H9 (cell line): ENCODE results near the gene LHPP. TPM values are rescaled to one million over a fixed set of nuclear protein-coding genes. Genes with fewer than 3 reads are reported as not detected.

ENCODE experiments used
- DNase-seq: peaks from one replicate; pipeline ENCODE4 v3.0.0-alpha.2; 2017
- H2AFZ ChIP-seq: one replicate; pipeline ENCODE4 v1.6.1; 2013; ENCODE audit warnings: mild to moderate bottlenecking, low read length, control low read depth, moderate library complexity
- H2AK5ac ChIP-seq: 2 replicates; pipeline ENCODE4 v1.6.1; 2013; ENCODE audit warnings: low read length, control low read depth, mixed read lengths; ENCODE audit not compliant: insufficient read length
- H2BK120ac ChIP-seq: one replicate; pipeline ENCODE4 v1.6.1; 2013; ENCODE audit warnings: low read depth, mild to moderate bottlenecking, low read length, control low read depth, inconsistent platforms; ENCODE audit not compliant: poor library complexity, severe bottlenecking
- H2BK12ac ChIP-seq: 2 replicates; pipeline ENCODE4 v1.6.1; 2013; ENCODE audit warnings: low read length, control low read depth, mixed read lengths, low read depth; ENCODE audit not compliant: insufficient read length
- H2BK15ac ChIP-seq: 2 replicates; pipeline ENCODE4 v1.6.1; 2013; ENCODE audit warnings: low read depth, low read length, control low read depth
- H2BK20ac ChIP-seq: one replicate; pipeline ENCODE4 v1.6.1; 2013; ENCODE audit warnings: low read depth, mild to moderate bottlenecking, low read length, control low read depth, inconsistent platforms; ENCODE audit not compliant: poor library complexity, severe bottlenecking
- H2BK5ac ChIP-seq: 2 replicates; pipeline ENCODE4 v1.6.1; 2013; ENCODE audit warnings: low read length, control low read depth, mixed read lengths; ENCODE audit not compliant: insufficient read length
- H3K14ac ChIP-seq: 2 replicates; pipeline ENCODE4 v1.6.1; 2013; ENCODE audit warnings: low read length, control low read depth; ENCODE audit not compliant: insufficient read depth
- H3K18ac ChIP-seq: 2 replicates; pipeline ENCODE4 v1.6.1; 2013; ENCODE audit warnings: low read depth, mild to moderate bottlenecking, mixed read lengths, low read length, control low read depth; ENCODE audit not compliant: insufficient read length
- H3K23ac ChIP-seq: 2 replicates; pipeline ENCODE4 v1.6.1; 2013; ENCODE audit warnings: low read length, control low read depth, mixed read lengths, low read depth; ENCODE audit not compliant: insufficient read length
- H3K23me2 ChIP-seq: 2 replicates; pipeline ENCODE4 v1.6.1; 2013; ENCODE audit warnings: low read depth, mild to moderate bottlenecking, mixed read lengths, low read length, control low read depth; ENCODE audit not compliant: insufficient read length, poor library complexity, severe bottlenecking
- H3K27ac ChIP-seq: 2 replicates; pipeline ENCODE4 v1.5.1; 2013; ENCODE audit warnings: low read length, control low read depth, mixed read lengths, low read depth; ENCODE audit not compliant: insufficient read length
- H3K27me3 ChIP-seq: 2 replicates; pipeline ENCODE4 v1.6.1; 2013; ENCODE audit warnings: low read length, control low read depth, inconsistent platforms; ENCODE audit not compliant: insufficient read depth
- H3K4ac ChIP-seq: 2 replicates; pipeline ENCODE4 v1.6.1; 2013; ENCODE audit warnings: low read depth, mild to moderate bottlenecking, control low read depth, inconsistent platforms, low read length, moderate library complexity
- H3K4me1 ChIP-seq: 2 replicates; pipeline ENCODE4 v1.6.1; 2013; ENCODE audit warnings: low read length, control low read depth, inconsistent platforms; ENCODE audit not compliant: insufficient read depth
- H3K4me2 ChIP-seq: 2 replicates; pipeline ENCODE4 v1.6.1; 2013; ENCODE audit warnings: low read length, control low read depth, mixed read lengths; ENCODE audit not compliant: insufficient read length, insufficient read depth
- H3K56ac ChIP-seq: 2 replicates; pipeline ENCODE4 v1.6.1; 2013; ENCODE audit warnings: low read depth, mild to moderate bottlenecking, mixed read lengths, low read length, control low read depth; ENCODE audit not compliant: insufficient read length
- H3K79me1 ChIP-seq: 2 replicates; pipeline ENCODE4 v1.6.1; 2013; ENCODE audit warnings: low read depth, mild to moderate bottlenecking, moderate library complexity, low read length, control low read depth, inconsistent platforms; ENCODE audit not compliant: insufficient read depth, poor library complexity, severe bottlenecking
- H3K79me2 ChIP-seq: 2 replicates; pipeline ENCODE4 v1.6.1; 2013; ENCODE audit warnings: low read length, control low read depth, inconsistent platforms; ENCODE audit not compliant: insufficient read depth
- H3K9ac ChIP-seq: 2 replicates; pipeline ENCODE4 v1.6.1; 2013; ENCODE audit warnings: low read length, control low read depth, mixed read lengths; ENCODE audit not compliant: insufficient read length; ENCODE audit errors: extremely low read depth
- H3K9me3 ChIP-seq: one replicate; pipeline ENCODE4 v1.6.1; 2013; ENCODE audit warnings: low read depth, low read length, inconsistent platforms; ENCODE audit not compliant: control insufficient read depth
- H3T11ph ChIP-seq: one replicate; pipeline ENCODE4 v1.6.1; 2013; ENCODE audit warnings: mild to moderate bottlenecking, low read length, control low read depth, inconsistent platforms
- H4K20me1 ChIP-seq: one replicate; pipeline ENCODE4 v1.6.1; 2013; ENCODE audit not compliant: control insufficient read depth, insufficient read length, insufficient read depth
- H4K5ac ChIP-seq: 2 replicates; pipeline ENCODE4 v1.6.1; 2013; ENCODE audit warnings: low read depth, mild to moderate bottlenecking, mixed read lengths, low read length, control low read depth; ENCODE audit not compliant: insufficient read length
- H4K8ac ChIP-seq: replicated peaks from 2 replicates; pipeline ENCODE4 v1.6.1; 2013; ENCODE audit warnings: low read length, control low read depth, mixed read lengths, low read depth; ENCODE audit not compliant: insufficient read length
- H4K91ac ChIP-seq: 2 replicates; pipeline ENCODE4 v1.6.1; 2013; ENCODE audit warnings: low read depth, mild to moderate bottlenecking, moderate library complexity, mixed read lengths, low read length, control low read depth; ENCODE audit not compliant: insufficient read length
- H3K27ac Mint-ChIP-seq, 3 experiments: 2 replicates in 2 of 3; 3 replicates in 1 of 3; pipeline ENCODE4 v1.8.0; 2020 to 2021; ENCODE audit warnings: mixed read lengths in 3 of 3, mild to moderate bottlenecking in 1 of 3, moderate library complexity in 1 of 3
- H3K27me3 Mint-ChIP-seq: 2 replicates; pipeline ENCODE4 v1.8.0; 2021; ENCODE audit warnings: low read depth, mild to moderate bottlenecking, moderate library complexity, mixed read lengths
- H3K36me3 Mint-ChIP-seq, 3 experiments: 2 replicates in 2 of 3; 3 replicates in 1 of 3; pipeline ENCODE4 v1.8.0; 2020 to 2021; ENCODE audit warnings: low read depth in 3 of 3, mixed read lengths in 3 of 3; ENCODE audit not compliant: insufficient read depth in 1 of 3
- H3K4me1 Mint-ChIP-seq, 2 experiments: 2 replicates each; pipeline ENCODE4 v1.8.0; 2020; ENCODE audit warnings: mixed read lengths in 2 of 2
- H3K4me3 Mint-ChIP-seq, 2 experiments: 2 replicates in 1 of 2; 3 replicates in 1 of 2; pipeline ENCODE4 v1.8.0; 2020 to 2021; ENCODE audit warnings: mild to moderate bottlenecking in 2 of 2, mixed read lengths in 2 of 2, moderate library complexity in 1 of 2
- H3K9me3 Mint-ChIP-seq, 2 experiments: 2 replicates in 1 of 2; 3 replicates in 1 of 2; pipeline ENCODE4 v1.8.0; 2020; ENCODE audit warnings: mild to moderate bottlenecking in 2 of 2, mixed read lengths in 2 of 2, moderate library complexity in 1 of 2
- WGBS: extraction: QIAGEN DNeasy Blood & Tissue Kit; methylation state at CpG from one replicate; pipeline ENCODE4 v1.1.7; 2013; ENCODE audit warnings: missing lambda C conversion rate, low lambda C conversion rate, mixed read lengths; ENCODE audit not compliant: insufficient read length; ENCODE audit errors: extremely low coverage; 5-methylcytosine and 5-hydroxymethylcytosine counted together
- total RNA-seq: library from RNA; stranded (reverse); gene quantifications from 2 replicates; pipeline ENCODE4 v1.2.1, GENCODE V29; 2021
- TF ChIP-seq, protein P1 (sequence below): fragments of 200-600 bp; sonication (generic); conservative IDR thresholded peaks from 3 replicates; pipeline ENCODE4 v1.8.0; 2021; ENCODE audit warnings: antibody characterized with exemption, mild to moderate bottlenecking

Gene LHPP
- total RNA-seq, 1 experiment from 2014 or later = 29.6 TPM

DNA sequence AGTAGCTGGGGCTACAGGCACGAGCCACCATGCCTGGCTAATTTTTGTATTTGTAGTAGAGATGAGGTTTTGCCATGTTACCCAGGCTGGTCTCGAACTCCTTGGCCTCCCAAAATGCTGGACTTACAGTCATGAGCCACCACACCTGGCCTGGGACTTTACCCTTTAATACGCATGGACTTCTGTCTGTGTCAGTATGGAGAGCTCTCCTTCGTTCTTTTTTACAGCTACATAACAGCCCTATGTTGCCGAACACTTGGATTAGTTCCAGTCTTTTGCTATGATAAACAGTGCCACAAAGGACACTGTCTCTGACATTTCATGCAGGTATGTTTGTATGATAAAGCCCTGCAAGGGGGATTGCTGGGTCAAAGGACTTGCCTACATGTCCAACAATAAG lies 32.0 kb upstream of the LHPP start:
- no peaks in the 10 kb centered on the region for H3K27me3 ChIP-seq
- H3K27ac Mint-ChIP-seq = peak overlapping the region in 1 of 3 experiments; percentile 36; a peak in 1 of 7 replicates
- no peaks in the 10 kb centered on the region for H3K79me1 ChIP-seq
- no peak overlapping the region for H3K56ac ChIP-seq
- no peak overlapping the region for H2AK5ac ChIP-seq
- no peaks in the 10 kb centered on the region for H3K4me1 ChIP-seq
- no peak overlapping the region for H4K91ac ChIP-seq
- H3K23ac ChIP-seq = no peak overlapping the region
- H3K27ac ChIP-seq = no peak overlapping the region
- peaks cover 15 to 18% of the 10 kb centered on the region in 2 experiments for H3K4me1 Mint-ChIP-seq
- no peak for DNase-seq
- no peak overlapping the region for H2AFZ ChIP-seq
- no peak overlapping the region for H3K4ac ChIP-seq
- H3K4me3 Mint-ChIP-seq = no peak overlapping the region; a peak in 1 of 5 replicates
- H3K23me2 ChIP-seq = no peaks in the 10 kb centered on the region
- no peak overlapping the region for H3K9ac ChIP-seq
- no peaks in the 10 kb centered on the region for H3K9me3 ChIP-seq
- H2BK15ac ChIP-seq = no peak overlapping the region
- no peak overlapping the region for H4K5ac ChIP-seq
- no peak overlapping the region for H2BK120ac ChIP-seq
- no CpG with 5 or more reads among the region's 5 CpGs for WGBS
- H3K4me2 ChIP-seq = no peak overlapping the region
- no peak overlapping the region for H3K14ac ChIP-seq
- H3K79me2 ChIP-seq = no peaks in the 10 kb centered on the region
- H3K27me3 Mint-ChIP-seq = peaks cover 2% of the 10 kb centered on the region
- H4K8ac ChIP-seq = no peak overlapping the region
- H3K36me3 Mint-ChIP-seq = no peaks in the 10 kb centered on the region
- no peak overlapping the region for H2BK5ac ChIP-seq
- no peak overlapping the region for H2BK20ac ChIP-seq
- TF ChIP-seq, protein P1, sequence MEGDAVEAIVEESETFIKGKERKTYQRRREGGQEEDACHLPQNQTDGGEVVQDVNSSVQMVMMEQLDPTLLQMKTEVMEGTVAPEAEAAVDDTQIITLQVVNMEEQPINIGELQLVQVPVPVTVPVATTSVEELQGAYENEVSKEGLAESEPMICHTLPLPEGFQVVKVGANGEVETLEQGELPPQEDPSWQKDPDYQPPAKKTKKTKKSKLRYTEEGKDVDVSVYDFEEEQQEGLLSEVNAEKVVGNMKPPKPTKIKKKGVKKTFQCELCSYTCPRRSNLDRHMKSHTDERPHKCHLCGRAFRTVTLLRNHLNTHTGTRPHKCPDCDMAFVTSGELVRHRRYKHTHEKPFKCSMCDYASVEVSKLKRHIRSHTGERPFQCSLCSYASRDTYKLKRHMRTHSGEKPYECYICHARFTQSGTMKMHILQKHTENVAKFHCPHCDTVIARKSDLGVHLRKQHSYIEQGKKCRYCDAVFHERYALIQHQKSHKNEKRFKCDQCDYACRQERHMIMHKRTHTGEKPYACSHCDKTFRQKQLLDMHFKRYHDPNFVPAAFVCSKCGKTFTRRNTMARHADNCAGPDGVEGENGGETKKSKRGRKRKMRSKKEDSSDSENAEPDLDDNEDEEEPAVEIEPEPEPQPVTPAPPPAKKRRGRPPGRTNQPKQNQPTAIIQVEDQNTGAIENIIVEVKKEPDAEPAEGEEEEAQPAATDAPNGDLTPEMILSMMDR = no peak
- no peak overlapping the region for H3T11ph ChIP-seq
- no peak overlapping the region for H2BK12ac ChIP-seq
- H3K9me3 Mint-ChIP-seq = no peaks in the 10 kb centered on the region
- H4K20me1 ChIP-seq = no peaks in the 10 kb centered on the region
- H3K18ac ChIP-seq = no peak overlapping the region
